HG03095 (cell line): Measurements from ENCODE around the gene KCNAB1.
"Not testable (repeated sequence)": the region's sequence is repeated elsewhere in the genome, so short reads cannot be mapped to it uniquely, and the experiment has no call there.

ENCODE experiments used
- ATAC-seq: cut with Tn5 transposase; IDR thresholded peaks from one replicate; pipeline ENCODE4 v1.9.1; 2021; ENCODE audit warnings: moderate library complexity; ENCODE audit not compliant: unreplicated experiment

KCNAB1 gene

DNA sequence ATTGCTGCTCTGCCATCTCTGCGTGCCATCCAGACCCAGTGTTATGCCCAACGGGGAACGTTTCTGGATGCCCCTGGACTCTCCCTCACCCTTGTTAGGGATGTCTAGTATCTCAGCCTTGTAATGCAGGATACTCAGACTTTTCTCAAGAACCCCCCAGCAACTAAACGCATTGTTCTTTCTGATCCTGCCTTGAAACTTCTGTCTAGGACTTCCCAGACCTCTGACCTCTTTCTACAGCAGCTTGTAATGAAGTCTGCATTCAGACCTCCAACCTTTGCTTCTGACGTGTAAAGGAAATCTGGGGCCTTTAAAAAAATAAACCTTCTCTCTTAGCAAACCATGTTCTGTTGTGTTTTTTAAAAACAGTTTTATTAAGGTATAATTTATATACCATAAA, 139.5 kb downstream of the KCNAB1 start:
- ATAC-seq: no peak

- no peak for ATAC-seq
Measured at GRCh38 chr3:156260331-156260730, 140.0 kb downstream of the KCNAB1 start.

DNA sequence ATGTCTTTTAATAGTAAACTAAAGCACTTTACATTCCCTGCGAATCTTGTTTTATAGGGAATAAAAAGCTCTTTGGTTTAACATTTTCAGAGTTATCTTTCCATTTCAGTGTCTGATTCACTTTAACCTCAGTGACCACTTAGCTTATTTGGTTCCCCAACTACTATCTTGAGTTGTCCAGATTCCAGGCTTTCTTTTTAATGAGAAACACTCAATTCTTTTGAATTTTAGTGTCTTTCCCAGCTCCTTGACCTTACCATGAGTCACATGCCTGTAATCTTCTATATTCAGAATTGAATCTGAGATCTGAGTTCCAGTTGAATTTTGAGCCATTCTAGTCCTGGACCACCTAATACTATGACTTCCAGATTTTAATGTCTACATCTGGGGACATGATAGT, 144.4 kb downstream of the KCNAB1 start:
- ATAC-seq: no peak

- no peak for ATAC-seq
Measured at GRCh38 chr3:156271508-156271907, 151.1 kb downstream of the KCNAB1 start.

DNA sequence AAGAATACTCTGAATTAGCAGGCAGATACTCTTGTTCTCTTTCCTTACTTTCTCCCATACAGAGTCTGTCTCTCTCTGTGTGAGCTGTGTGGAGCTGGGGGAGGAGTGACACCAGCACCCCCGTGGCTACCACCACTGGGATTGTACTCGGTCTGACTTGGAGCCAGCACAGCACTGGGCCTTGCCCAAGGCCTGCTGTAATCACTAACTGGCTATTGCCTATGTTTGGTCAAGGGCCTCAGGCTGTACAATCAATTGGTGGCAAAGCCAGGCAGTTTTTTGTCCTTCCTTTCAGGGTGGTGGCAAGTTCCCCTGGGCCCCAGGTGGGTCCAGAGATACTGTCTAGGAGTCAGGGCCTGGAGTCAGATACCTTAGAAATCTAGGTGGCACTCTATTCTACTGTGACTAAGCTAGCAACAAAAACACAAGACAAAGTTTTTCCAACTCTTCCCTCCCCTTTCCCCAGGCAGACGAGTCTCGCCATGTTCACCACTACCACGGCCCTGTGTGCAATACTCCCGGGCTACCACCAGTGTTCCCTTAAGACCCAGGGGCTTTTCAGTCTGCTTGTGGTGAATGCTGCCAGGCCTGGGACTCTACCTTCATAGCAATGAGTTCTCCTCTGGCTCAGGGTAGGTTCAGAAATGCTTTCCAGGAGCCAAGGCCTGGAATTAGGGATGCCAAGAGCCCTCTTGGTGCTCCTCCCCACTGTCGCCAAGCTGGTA, 151.8 kb downstream of the KCNAB1 start:
- ATAC-seq: no peak

- no peak for ATAC-seq
Measured at GRCh38 chr3:156273111-156273694, 152.8 kb downstream of the KCNAB1 start.

DNA sequence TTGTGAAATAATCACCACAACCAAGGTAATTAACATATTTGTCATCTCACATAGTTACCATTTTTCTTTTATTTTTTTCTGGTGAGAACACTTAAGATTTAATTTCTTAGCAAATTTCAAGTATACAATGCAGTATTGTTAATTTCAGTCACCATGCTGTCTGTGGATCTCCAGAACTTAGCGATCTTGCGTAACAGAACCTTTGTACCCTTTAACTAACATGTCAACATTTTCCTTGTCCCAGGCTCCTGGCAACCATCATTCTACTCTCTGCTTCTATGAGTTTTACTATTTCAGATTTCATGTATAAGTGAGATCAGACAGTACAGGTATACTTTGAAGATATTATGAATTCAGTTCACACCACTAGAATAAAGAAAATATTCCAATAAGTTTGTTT, 154.4 kb downstream of the KCNAB1 start:
- no peak for ATAC-seq

DNA sequence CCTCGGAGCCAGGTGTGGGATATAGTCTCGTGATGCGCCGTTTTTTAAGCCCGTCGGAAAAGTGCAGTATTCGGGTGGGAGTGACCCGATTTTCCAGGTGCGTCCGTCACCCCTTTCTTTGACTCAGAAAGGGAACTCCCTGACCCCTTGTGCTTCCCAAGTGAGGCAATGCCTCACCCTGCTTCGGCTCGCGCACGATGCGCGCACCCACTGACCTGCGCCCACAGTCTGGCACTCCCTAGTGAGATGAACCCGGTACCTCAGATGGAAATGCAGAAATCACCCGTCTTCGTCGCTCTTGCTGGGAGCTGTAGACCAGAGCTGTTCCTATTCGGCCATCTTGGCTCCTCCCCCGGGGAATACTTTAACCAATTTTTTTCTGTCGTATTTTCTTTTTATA, 164.3 kb downstream of the KCNAB1 start:
- ATAC-seq: not testable (repeated sequence)

GRCh38 chr3:156285626-156286025, 165.2 kb downstream of the KCNAB1 start:
- no peak for ATAC-seq

DNA sequence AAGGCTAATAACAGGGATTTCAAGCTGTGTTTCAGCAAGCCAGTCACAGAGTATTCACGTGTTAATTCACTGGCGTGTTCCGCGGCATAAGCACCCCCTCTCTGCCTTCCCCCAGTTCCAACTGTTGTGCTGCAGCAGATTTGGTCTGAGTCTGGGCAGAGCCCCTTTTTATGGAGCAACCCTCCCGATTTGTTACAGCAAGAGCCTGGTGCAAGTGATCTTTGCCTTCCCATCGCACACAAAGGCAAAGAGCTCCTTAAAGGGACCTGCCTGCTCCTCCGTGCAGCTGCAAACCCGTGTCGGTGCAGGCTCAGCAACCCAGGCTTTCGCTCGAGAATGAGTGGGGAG, 170.5 kb downstream of the KCNAB1 start:
- no peak for ATAC-seq

- no peak for ATAC-seq
Measured at GRCh38 chr3:156291272-156292123, 171.1 kb downstream of the KCNAB1 start.

GRCh38 chr3:156293566-156293965, 173.2 kb downstream of the KCNAB1 start:
- no peak for ATAC-seq

- no peak for ATAC-seq
Measured at GRCh38 chr3:156297582-156297981, 177.2 kb downstream of the KCNAB1 start.

DNA sequence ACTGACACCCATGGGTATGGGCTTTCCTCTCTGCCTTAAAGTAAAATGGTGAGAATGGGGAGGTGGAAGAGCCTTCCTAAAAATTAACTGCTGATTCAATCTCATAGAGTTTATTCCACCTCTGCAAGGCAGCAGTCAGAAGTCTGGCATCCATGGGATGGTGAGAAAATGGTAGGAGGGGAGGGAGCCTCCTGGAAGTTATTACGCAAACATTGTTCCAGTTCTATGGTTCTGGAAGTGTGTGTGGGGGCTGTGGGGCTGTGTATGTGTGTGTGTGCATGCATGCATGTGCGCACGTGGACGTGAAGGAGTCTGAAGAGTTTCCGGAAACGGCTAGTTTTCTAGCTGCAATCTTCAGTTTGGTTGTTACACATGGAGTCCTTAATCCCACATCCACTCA, 177.6 kb downstream of the KCNAB1 start:
- no peak for ATAC-seq

DNA sequence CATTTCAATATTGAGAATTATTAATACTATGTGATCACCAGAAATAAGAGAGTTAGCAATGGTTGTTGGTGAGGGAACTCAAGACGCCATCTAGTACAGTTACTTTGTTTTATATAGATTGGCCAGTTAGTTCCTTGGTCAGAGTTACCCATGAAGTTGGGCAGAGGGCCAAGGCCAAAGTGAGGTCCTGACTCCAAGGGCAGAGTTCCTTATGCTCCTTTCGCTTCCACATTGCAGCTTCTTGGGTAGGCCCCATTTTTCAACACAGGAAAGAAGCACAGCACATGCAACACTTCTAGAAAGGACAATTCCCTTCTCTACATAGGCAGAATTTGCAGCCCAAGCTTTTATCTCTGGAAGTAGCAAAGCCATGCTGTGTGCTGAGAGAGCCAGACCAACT, 178.6 kb downstream of the KCNAB1 start:
- no peak for ATAC-seq

GRCh38 chr3:156299569-156299968, 179.2 kb downstream of the KCNAB1 start:
- no peak for ATAC-seq

GRCh38 chr3:156300371-156300770, 180.0 kb downstream of the KCNAB1 start:
- no peak for ATAC-seq

- ATAC-seq: no peak
Measured at GRCh38 chr3:156300929-156301840, 180.8 kb downstream of the KCNAB1 start.

- ATAC-seq: no peak
Measured at GRCh38 chr3:156303001-156303707, 182.8 kb downstream of the KCNAB1 start.

DNA sequence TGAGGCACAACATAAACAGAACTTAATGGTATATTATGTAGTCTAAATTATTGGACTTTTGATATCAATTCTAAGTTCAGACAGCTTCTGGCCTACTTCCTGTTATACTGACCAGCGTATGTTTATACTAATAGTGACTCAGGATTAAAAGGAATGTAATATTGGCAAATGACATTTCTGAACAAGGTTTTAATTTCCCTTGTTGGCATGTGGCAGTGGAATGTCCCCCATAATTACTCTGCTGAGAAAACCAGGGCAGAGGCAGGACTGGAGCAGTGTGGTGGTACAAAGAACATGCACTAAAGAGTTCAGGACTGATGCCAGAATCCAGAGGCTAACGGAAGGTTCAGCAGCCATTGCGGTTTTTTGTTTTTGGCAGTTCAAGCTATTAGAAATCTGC, 184.0 kb downstream of the KCNAB1 start:
- ATAC-seq: no peak
